ENCODE measurements around the gene MS4A3. TPM values are rescaled to one million over a fixed set of nuclear protein-coding genes. Genes with fewer than 3 reads are reported as not detected.
"Not testable (repeated sequence)": the region's sequence is repeated elsewhere in the genome, so short reads cannot be mapped to it uniquely, and the experiment has no call there.

The MS4A3 gene
- total RNA-seq, 2 donors from 2014 or later = not detected

- H3K36me3 ChIP-seq; H3K4me3 ChIP-seq; H3K27ac ChIP-seq; H3K9me3 ChIP-seq; DNase-seq (ENCODE audit: low spot score); H3K4me1 ChIP-seq; H3K27me3 ChIP-seq: not testable (repeated sequence)
Observed at GRCh38 chr11:60108631-60109030, 52.2 kb downstream of the MS4A3 start.

- no peak for TF ChIP-seq CTCF (IDR thresholded peaks at IDR 0.05)
- Histone ChIP-seq H3K4me3 (no peak overlapping the region), H3K36me3 (no peaks in the 10 kb centered on the region), H3K27ac (no peak overlapping the region), H3K4me1 (no peaks in the 10 kb centered on the region), H3K27me3 (no peaks in the 10 kb centered on the region), H3K9me3 (no peaks in the 10 kb centered on the region)
- DNase-seq (ENCODE audit: low spot score) = no peak
Observed at GRCh38 chr11:60111793-60112192, 55.3 kb downstream of the MS4A3 start.

GRCh38 chr11:60116996-60117790, 60.7 kb downstream of the MS4A3 start:
- Histone ChIP-seq H3K4me1 (no peaks in the 10 kb centered on the region), H3K4me3 (no peak overlapping the region), H3K27me3 (no peaks in the 10 kb centered on the region), H3K9me3 (no peaks in the 10 kb centered on the region), H3K36me3 (no peaks in the 10 kb centered on the region), H3K27ac (no peak overlapping the region)
- DNase-seq (ENCODE audit: low spot score) = no peak
- TF ChIP-seq CTCF (IDR thresholded peaks at IDR 0.05) = no peak

- H3K9me3 ChIP-seq = no peaks in the 10 kb centered on the region
- H3K4me1 ChIP-seq = no peaks in the 10 kb centered on the region
- no peak for DNase-seq (ENCODE audit: low spot score)
- H3K27ac ChIP-seq = no peak overlapping the region
- no peaks in the 10 kb centered on the region for H3K27me3 ChIP-seq
- H3K36me3 ChIP-seq = no peaks in the 10 kb centered on the region
- no peak overlapping the region for H3K4me3 ChIP-seq
- TF ChIP-seq CTCF (IDR thresholded peaks at IDR 0.05) = no peak
Observed at GRCh38 chr11:60118338-60118737, 61.9 kb downstream of the MS4A3 start.

- H3K4me1 ChIP-seq = no peaks in the 10 kb centered on the region
- no peaks in the 10 kb centered on the region for H3K9me3 ChIP-seq
- no peak for DNase-seq (ENCODE audit: low spot score)
- no peaks in the 10 kb centered on the region for H3K27me3 ChIP-seq
- H3K36me3 ChIP-seq = no peaks in the 10 kb centered on the region
- H3K4me3 ChIP-seq = no peak overlapping the region
- TF ChIP-seq CTCF (IDR thresholded peaks at IDR 0.05) = no peak
- H3K27ac ChIP-seq = no peak overlapping the region
Observed at GRCh38 chr11:60119710-60120109, 63.2 kb downstream of the MS4A3 start.

Other genes with a start within 250 kb of the MS4A3 start
- gene MRPL16, start 245.9 kb upstream of the MS4A3 start, total RNA-seq = 10 to 100 TPM; 41.9 to 78.5 TPM
- not detected for gene CBLIF, start 211.2 kb upstream of the MS4A3 start, total RNA-seq
- not detected for gene TCN1, start 190.2 kb upstream of the MS4A3 start, total RNA-seq
- gene OOSP3, start 177.9 kb upstream of the MS4A3 start, total RNA-seq = not detected
- not detected for gene OOSP1, start 118.2 kb upstream of the MS4A3 start, total RNA-seq
- not detected for gene OOSP4A, start 92.6 kb upstream of the MS4A3 start, total RNA-seq
- not detected for gene OOSP4B, start 39.5 kb upstream of the MS4A3 start, total RNA-seq
- not detected for gene OOSP2, start 16.3 kb upstream of the MS4A3 start, total RNA-seq
- under 1 TPM in 1 of 2 donors, not detected in 1; 0.93 TPM for gene MS4A2, start 32.0 kb downstream of the MS4A3 start, total RNA-seq
- 10 to 100 TPM; 15.6 to 40.8 TPM for gene MS4A6A, start 126.4 kb downstream of the MS4A3 start, total RNA-seq
- under 1 TPM; 0.59 to 0.71 TPM for gene MS4A4E, start 186.5 kb downstream of the MS4A3 start, total RNA-seq
- gene MS4A4A, start 224.0 kb downstream of the MS4A3 start, total RNA-seq = 10 to 100 TPM in 1 of 2 donors, 1 to 10 TPM in 1; 7.8 to 11.6 TPM

Data from right atrium auricular region (tissue), 2 donors.